Heart left ventricle (tissue), 11 donors: ENCODE measurements around the gene PPP1R26. TPM values are rescaled to one million over a fixed set of nuclear protein-coding genes. Genes with fewer than 3 reads are reported as not detected.

Experiments
- polyA plus RNA-seq, 2 donors: library from polyadenylated mRNA; stranded (reverse); fragments of 200-250 nt; gene quantifications; one replicate each; pipeline ENCODE4 v1.2.3, GENCODE V29; 2013
- total RNA-seq, 9 donors: library from RNA; depleted of rRNA in 2 of 9; stranded (reverse); fragments of >200 nt in 2 of 9; fragmentation: NEBNext Ultra II Directional in 3 of 9; extraction: Animal tissue kit (Norgen Biotek cat#: 25700) in 3 of 9; gene quantifications; one replicate each; pipeline versions ENCODE4 v1.1.0 to v1.2.4, GENCODE V29; 2016 to 2023
- donor health status: ischemic (EF 13 %, LVEDD 7.1; RV severe dilation, severe dysfunction).
- donor health status: healthy with polysubstance abuse.
- donor health status: DM: no; HTN: yes; CAD: no.
- donor health status: DM: no; HTN: no; CAD: no.
- donor health status: ischemic (EF 25% LVEDD 5.7; RV mildly dilated, moderate dysfunction).
- donor health status: healthy.
- donor health status: DM: yes; HTN: yes; CAD: no.
- donor health status: PGD.
- donor health status: nonischemic (EF 23%, LVEDD 6.1; RV moderate dilation, normal function).

PPP1R26 gene
- total and polyA plus RNA-seq, 11 donors = 13.2 to 30.1 (median 19.3) TPM

Other genes with a start within 250 kb of the PPP1R26 start
- gene MRPS2, start 20.9 kb downstream of the PPP1R26 start, total RNA-seq = 10 to 100 TPM; 34.1 to 95.2 (median 46.5) TPM
- 10 to 100 TPM; 48.7 to 95.0 TPM for gene MRPS2, start 20.9 kb downstream of the PPP1R26 start, polyA plus RNA-seq
- under 1 TPM in 2 of 9 donors, not detected in 7; 0.33 to 0.37 TPM for gene LCN1, start 41.7 kb downstream of the PPP1R26 start, total RNA-seq
- under 1 TPM in 1 of 2 donors, not detected in 1; 0.50 TPM for gene LCN1, start 41.7 kb downstream of the PPP1R26 start, polyA plus RNA-seq
- gene OBP2A, start 66.3 kb downstream of the PPP1R26 start, total RNA-seq = not detected
- not detected for gene OBP2A, start 66.3 kb downstream of the PPP1R26 start, polyA plus RNA-seq
- not detected for gene PAEP, start 82.0 kb downstream of the PPP1R26 start, total RNA-seq
- not detected for gene PAEP, start 82.0 kb downstream of the PPP1R26 start, polyA plus RNA-seq
- gene GLT6D1, start 159.8 kb downstream of the PPP1R26 start, total RNA-seq = not detected
- gene GLT6D1, start 159.8 kb downstream of the PPP1R26 start, polyA plus RNA-seq = not detected
- not detected for gene LCN9, start 183.5 kb downstream of the PPP1R26 start, total RNA-seq
- not detected for gene LCN9, start 183.5 kb downstream of the PPP1R26 start, polyA plus RNA-seq
- not detected for gene SOHLH1, start 219.7 kb downstream of the PPP1R26 start, total RNA-seq
- not detected for gene SOHLH1, start 219.7 kb downstream of the PPP1R26 start, polyA plus RNA-seq
- 1 to 10 TPM in 7 of 9 donors, under 1 TPM in 2; 0.50 to 7.4 (median 2.6) TPM for gene KCNT1, start 222.4 kb downstream of the PPP1R26 start, total RNA-seq
- gene KCNT1, start 222.4 kb downstream of the PPP1R26 start, polyA plus RNA-seq = 1 to 10 TPM in 1 of 2 donors, under 1 TPM in 1; 0.21 to 1.3 TPM